ENCODE data around the gene OSBPL8.

The OSBPL8 gene

GRCh38 chr12:76470028-76470939 is 89.3 kb downstream of the OSBPL8 start:
- no CpG with 5 or more reads among the region's 7 CpGs for WGBS (ENCODE audit: insufficient coverage, insufficient read length)
- Histone ChIP-seq H3K4me1 (ENCODE audit: control insufficient read depth, insufficient read depth, low read length) (no peaks in the 10 kb centered on the region), H3K9me3 (ENCODE audit: control insufficient read depth, insufficient read depth, low read length) (no peaks in the 10 kb centered on the region), H3K36me3 (ENCODE audit: control insufficient read depth, insufficient read depth, low read length) (no peaks in the 10 kb centered on the region), H3K27ac (ENCODE audit: low read length) (no peak overlapping the region), H3K4me3 (ENCODE audit: low read length) (no peak overlapping the region), H3K27me3 (ENCODE audit: control insufficient read depth, insufficient read depth, low read length) (no peaks in the 10 kb centered on the region)
- DNase-seq (ENCODE audit: low read depth, low spot score): no peak

- Histone ChIP-seq H3K36me3 (ENCODE audit: control insufficient read depth, insufficient read depth, low read length) (no peaks in the 10 kb centered on the region), H3K4me1 (ENCODE audit: control insufficient read depth, insufficient read depth, low read length) (no peaks in the 10 kb centered on the region), H3K9me3 (ENCODE audit: control insufficient read depth, insufficient read depth, low read length) (no peaks in the 10 kb centered on the region), H3K27me3 (ENCODE audit: control insufficient read depth, insufficient read depth, low read length) (no peaks in the 10 kb centered on the region), H3K27ac (ENCODE audit: low read length) (no peak overlapping the region), H3K4me3 (ENCODE audit: low read length) (no peak overlapping the region)
- no peak for DNase-seq (ENCODE audit: low read depth, low spot score)
- WGBS (ENCODE audit: insufficient coverage, insufficient read length): no CpG with 5 or more reads among the region's 5 CpGs
Observed at GRCh38 chr12:76464631-76465166, 94.9 kb downstream of the OSBPL8 start.

DNA sequence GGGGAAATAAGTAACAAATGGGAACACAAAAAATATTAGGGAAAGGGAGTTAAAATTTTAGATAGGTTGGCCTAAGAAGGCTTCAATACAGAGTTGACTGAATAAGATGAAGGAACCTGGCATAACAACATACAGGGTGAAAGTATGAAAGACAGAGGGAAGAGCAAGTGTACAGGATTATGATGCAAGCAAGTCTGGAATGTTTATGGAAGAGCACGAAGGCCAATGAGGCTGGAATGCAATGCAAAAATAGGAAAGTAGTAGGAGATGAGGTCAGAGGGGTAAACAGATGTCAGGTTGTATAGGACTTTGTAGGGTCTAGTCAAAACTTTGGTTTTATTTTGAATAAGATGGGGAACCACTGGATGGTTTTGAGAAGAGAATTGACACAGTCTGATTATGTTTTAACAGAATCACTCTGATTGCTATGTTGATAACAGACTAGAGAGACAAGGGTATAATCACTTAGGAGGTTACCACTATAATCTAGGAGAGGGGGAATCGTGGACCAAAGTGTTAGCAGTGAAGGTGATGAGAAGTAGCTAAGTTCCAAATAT is 96.8 kb downstream of the OSBPL8 start:
- Histone ChIP-seq H3K4me3 (ENCODE audit: low read length) (no peak overlapping the region), H3K27me3 (ENCODE audit: control insufficient read depth, insufficient read depth, low read length) (no peaks in the 10 kb centered on the region), H3K9me3 (ENCODE audit: control insufficient read depth, insufficient read depth, low read length) (no peaks in the 10 kb centered on the region), H3K27ac (ENCODE audit: low read length) (no peak overlapping the region), H3K36me3 (ENCODE audit: control insufficient read depth, insufficient read depth, low read length) (no peaks in the 10 kb centered on the region), H3K4me1 (ENCODE audit: control insufficient read depth, insufficient read depth, low read length) (no peaks in the 10 kb centered on the region)
- no peak for DNase-seq (ENCODE audit: low read depth, low spot score)
- no CpG with 5 or more reads among the region's 2 CpGs for WGBS (ENCODE audit: insufficient coverage, insufficient read length)

DNA sequence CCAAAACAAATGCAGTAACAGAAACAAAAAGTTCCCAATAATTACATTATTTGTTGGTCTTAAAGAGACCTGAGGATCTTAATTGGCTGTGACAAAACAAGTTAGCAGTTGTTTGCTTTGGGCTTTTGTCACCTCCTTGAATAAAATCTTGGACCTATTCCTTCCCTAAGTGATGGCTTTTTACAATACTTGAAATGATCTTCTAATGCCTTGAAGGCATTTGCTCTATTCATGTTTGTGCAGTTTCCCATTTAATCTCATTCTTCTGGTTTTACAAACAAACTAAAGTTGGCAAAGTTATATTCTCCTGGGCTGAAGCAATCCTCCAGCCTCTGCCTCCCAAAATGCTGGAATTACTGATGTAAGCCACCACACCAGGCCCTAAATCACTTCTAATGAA is 98.8 kb downstream of the OSBPL8 start:
- no peak overlapping the region for H3K4me3 ChIP-seq (ENCODE audit: low read length)
- no peaks in the 10 kb centered on the region for H3K9me3 ChIP-seq (ENCODE audit: control insufficient read depth, insufficient read depth, low read length)
- no peaks in the 10 kb centered on the region for H3K27me3 ChIP-seq (ENCODE audit: control insufficient read depth, insufficient read depth, low read length)
- H3K36me3 ChIP-seq (ENCODE audit: control insufficient read depth, insufficient read depth, low read length): no peaks in the 10 kb centered on the region
- H3K27ac ChIP-seq (ENCODE audit: low read length): no peak overlapping the region
- no peaks in the 10 kb centered on the region for H3K4me1 ChIP-seq (ENCODE audit: control insufficient read depth, insufficient read depth, low read length)
- DNase-seq (ENCODE audit: low read depth, low spot score): no peak

- H3K4me1 ChIP-seq (ENCODE audit: control insufficient read depth, insufficient read depth, low read length): no peaks in the 10 kb centered on the region
- no peak overlapping the region for H3K4me3 ChIP-seq (ENCODE audit: low read length)
- no peaks in the 10 kb centered on the region for H3K36me3 ChIP-seq (ENCODE audit: control insufficient read depth, insufficient read depth, low read length)
- DNase-seq (ENCODE audit: low read depth, low spot score): no peak
- H3K27ac ChIP-seq (ENCODE audit: low read length): no peak overlapping the region
- H3K27me3 ChIP-seq (ENCODE audit: control insufficient read depth, insufficient read depth, low read length): no peaks in the 10 kb centered on the region
- H3K9me3 ChIP-seq (ENCODE audit: control insufficient read depth, insufficient read depth, low read length): no peaks in the 10 kb centered on the region
- no CpG with 5 or more reads among the region's 5 CpGs for WGBS (ENCODE audit: insufficient coverage, insufficient read length)
Observed at GRCh38 chr12:76457818-76458217, 101.8 kb downstream of the OSBPL8 start.

- Histone ChIP-seq H3K27ac (ENCODE audit: low read length) (no peak overlapping the region), H3K4me1 (ENCODE audit: control insufficient read depth, insufficient read depth, low read length) (no peaks in the 10 kb centered on the region), H3K36me3 (ENCODE audit: control insufficient read depth, insufficient read depth, low read length) (no peaks in the 10 kb centered on the region), H3K9me3 (ENCODE audit: control insufficient read depth, insufficient read depth, low read length) (no peaks in the 10 kb centered on the region), H3K4me3 (ENCODE audit: low read length) (no peak overlapping the region), H3K27me3 (ENCODE audit: control insufficient read depth, insufficient read depth, low read length) (no peaks in the 10 kb centered on the region)
- DNase-seq (ENCODE audit: low read depth, low spot score): no peak
- WGBS (ENCODE audit: insufficient coverage, insufficient read length): 100% methylated on average over 4 of the region's 7 CpGs
Observed at GRCh38 chr12:76457010-76457409, 102.6 kb downstream of the OSBPL8 start.

DNA sequence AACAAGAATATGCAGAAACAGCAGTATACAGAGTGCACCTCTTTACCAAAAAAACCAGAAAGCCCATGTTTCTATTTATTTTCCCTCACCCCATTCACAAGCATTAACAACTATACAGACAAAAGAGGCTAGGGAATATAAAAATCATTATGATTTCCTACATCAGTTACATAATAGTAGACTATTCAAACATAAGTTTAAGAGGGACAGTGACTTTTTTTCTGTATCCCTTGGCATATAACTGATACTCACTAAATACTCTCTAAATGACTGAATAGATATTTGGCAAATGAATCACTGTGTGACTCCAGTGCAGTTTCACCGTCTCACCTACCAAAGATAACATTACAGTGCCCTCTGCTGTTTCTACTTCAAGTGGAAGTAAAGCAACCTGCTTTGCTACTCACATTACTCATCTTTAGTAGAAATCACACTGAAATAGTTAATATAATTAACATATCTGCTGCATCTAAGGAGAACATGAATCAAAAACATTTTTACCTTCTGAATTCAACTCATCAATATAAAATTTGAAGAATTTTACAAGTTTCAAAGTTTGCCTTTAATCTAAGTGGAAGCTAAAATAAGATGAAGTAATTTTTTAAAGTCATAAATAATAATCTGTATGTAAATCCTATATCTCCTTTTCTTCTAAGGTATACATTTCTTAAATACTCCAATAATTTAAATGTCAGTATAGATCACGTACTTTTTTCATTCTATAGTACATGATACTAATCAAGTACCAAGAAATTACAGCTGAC is 103.8 kb downstream of the OSBPL8 start:
- Histone ChIP-seq H3K27ac (ENCODE audit: low read length) (no peak overlapping the region), H3K4me3 (ENCODE audit: low read length) (no peak overlapping the region), H3K36me3 (ENCODE audit: control insufficient read depth, insufficient read depth, low read length) (no peaks in the 10 kb centered on the region), H3K9me3 (ENCODE audit: control insufficient read depth, insufficient read depth, low read length) (no peaks in the 10 kb centered on the region), H3K4me1 (ENCODE audit: control insufficient read depth, insufficient read depth, low read length) (no peaks in the 10 kb centered on the region), H3K27me3 (ENCODE audit: control insufficient read depth, insufficient read depth, low read length) (no peaks in the 10 kb centered on the region)
- WGBS (ENCODE audit: insufficient coverage, insufficient read length): no CpG with 5 or more reads among the region's 2 CpGs
- DNase-seq (ENCODE audit: low read depth, low spot score): peak; percentile 31

DNA sequence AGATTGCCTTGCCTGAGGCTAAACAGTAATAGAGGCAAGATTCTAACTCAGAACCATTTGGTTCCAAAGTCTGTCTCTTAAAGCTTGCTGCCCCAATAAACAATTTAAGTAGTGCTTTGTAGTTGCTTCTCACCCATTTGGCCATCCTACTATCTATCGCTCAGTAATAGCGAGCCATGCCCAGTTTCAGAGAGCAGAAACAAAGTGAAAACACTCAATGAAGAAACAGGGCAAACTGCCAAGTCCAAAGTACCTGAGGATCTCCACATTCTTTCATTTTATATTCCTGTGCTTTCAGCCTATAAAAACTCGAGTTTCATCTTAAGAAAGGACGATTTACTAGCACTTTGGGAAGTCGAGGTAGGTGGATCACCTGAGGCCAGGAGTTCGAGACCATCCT is 108.0 kb downstream of the OSBPL8 start:
- Histone ChIP-seq H3K4me3 (ENCODE audit: low read length) (no peak overlapping the region), H3K27ac (ENCODE audit: low read length) (no peak overlapping the region), H3K27me3 (ENCODE audit: control insufficient read depth, insufficient read depth, low read length) (no peaks in the 10 kb centered on the region), H3K36me3 (ENCODE audit: control insufficient read depth, insufficient read depth, low read length) (no peaks in the 10 kb centered on the region), H3K9me3 (ENCODE audit: control insufficient read depth, insufficient read depth, low read length) (no peaks in the 10 kb centered on the region), H3K4me1 (ENCODE audit: control insufficient read depth, insufficient read depth, low read length) (no peaks in the 10 kb centered on the region)
- DNase-seq (ENCODE audit: low read depth, low spot score): no peak
- WGBS (ENCODE audit: insufficient coverage, insufficient read length): no CpG with 5 or more reads among the region's 6 CpGs

DNA sequence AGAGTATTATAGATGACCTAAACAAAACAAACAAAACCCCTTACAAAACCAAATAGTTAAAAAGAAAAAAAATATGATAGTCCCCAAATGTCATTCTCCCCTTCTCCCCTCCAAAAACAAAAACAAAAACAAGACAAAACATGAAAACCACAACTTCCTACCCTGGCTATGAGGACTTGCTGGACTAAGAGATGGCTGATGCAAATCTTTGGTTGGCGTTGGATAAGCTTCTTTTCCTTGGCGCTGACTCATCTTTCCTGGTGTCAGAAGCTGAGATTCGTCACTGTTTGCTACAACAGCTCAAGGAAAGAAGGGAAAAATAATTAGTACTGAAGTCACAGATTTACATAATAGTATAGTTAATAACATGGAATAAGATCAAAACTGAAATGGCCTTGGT is 108.9 kb downstream of the OSBPL8 start:
- no peak for DNase-seq (ENCODE audit: low read depth, low spot score)
- H3K27me3 ChIP-seq (ENCODE audit: control insufficient read depth, insufficient read depth, low read length): no peaks in the 10 kb centered on the region
- no CpG with 5 or more reads among the region's 3 CpGs for WGBS (ENCODE audit: insufficient coverage, insufficient read length)
- H3K36me3 ChIP-seq (ENCODE audit: control insufficient read depth, insufficient read depth, low read length): no peaks in the 10 kb centered on the region
- H3K27ac ChIP-seq (ENCODE audit: low read length): no peak overlapping the region
- no peaks in the 10 kb centered on the region for H3K9me3 ChIP-seq (ENCODE audit: control insufficient read depth, insufficient read depth, low read length)
- no peaks in the 10 kb centered on the region for H3K4me1 ChIP-seq (ENCODE audit: control insufficient read depth, insufficient read depth, low read length)
- H3K4me3 ChIP-seq (ENCODE audit: low read length): no peak overlapping the region

GRCh38 chr12:76449993-76450392 is 109.6 kb downstream of the OSBPL8 start:
- Histone ChIP-seq H3K36me3 (ENCODE audit: control insufficient read depth, insufficient read depth, low read length) (no peaks in the 10 kb centered on the region), H3K9me3 (ENCODE audit: control insufficient read depth, insufficient read depth, low read length) (no peaks in the 10 kb centered on the region), H3K27ac (ENCODE audit: low read length) (no peak overlapping the region), H3K4me1 (ENCODE audit: control insufficient read depth, insufficient read depth, low read length) (no peaks in the 10 kb centered on the region), H3K27me3 (ENCODE audit: control insufficient read depth, insufficient read depth, low read length) (no peaks in the 10 kb centered on the region), H3K4me3 (ENCODE audit: low read length) (no peak overlapping the region)
- no CpG with 5 or more reads among the region's 3 CpGs for WGBS (ENCODE audit: insufficient coverage, insufficient read length)
- DNase-seq (ENCODE audit: low read depth, low spot score): no peak

All from iPS DF 6.9 (cell line).